Skeletal muscle satellite cell (primary cell): ENCODE data around the gene ARPP19. TPM values are rescaled to one million over a fixed set of nuclear protein-coding genes. Genes with fewer than 3 reads are reported as not detected.
"Not testable (repeated sequence)": the region's sequence is repeated elsewhere in the genome, so short reads cannot be mapped to it uniquely, and the experiment has no call there.

Experiments
- H3K27me3 ChIP-seq: 2 replicates; pipeline ENCODE4 v1.7.0; 2013; ENCODE audit warnings: low read length; ENCODE audit not compliant: control insufficient read depth, insufficient read depth
- H3K36me3 ChIP-seq: 2 replicates; pipeline ENCODE4 v1.7.0; 2013; ENCODE audit warnings: mild to moderate bottlenecking, control low read depth, low read length; ENCODE audit not compliant: insufficient read depth
- H3K4me1 ChIP-seq: 2 replicates; pipeline ENCODE4 v1.7.0; 2013; ENCODE audit warnings: low read length; ENCODE audit not compliant: control insufficient read depth, insufficient read depth
- H3K4me2 ChIP-seq: 2 replicates; pipeline ENCODE4 v1.7.0; 2013; ENCODE audit warnings: mild to moderate bottlenecking, low read length
- H3K4me3 ChIP-seq: 2 replicates; pipeline ENCODE4 v1.7.0; 2013; ENCODE audit warnings: low read length
- H3K9ac ChIP-seq: 2 replicates; pipeline ENCODE4 v1.7.0; 2013; ENCODE audit warnings: mild to moderate bottlenecking, low read depth, low read length, moderate library complexity
- H3K9me3 ChIP-seq: replicated peaks from 2 replicates; pipeline ENCODE4 v1.7.0; 2013; ENCODE audit warnings: mild to moderate bottlenecking, control low read depth, low read length
- total RNA-seq: library from RNA; depleted of rRNA; stranded (reverse); fragments of >200 nt; gene quantifications from 2 replicates; pipeline ENCODE4 v1.2.3, GENCODE V29; 2012; rRNA removed

The ARPP19 gene
- total RNA-seq = 104 and 110 TPM in 2 replicates

DNA sequence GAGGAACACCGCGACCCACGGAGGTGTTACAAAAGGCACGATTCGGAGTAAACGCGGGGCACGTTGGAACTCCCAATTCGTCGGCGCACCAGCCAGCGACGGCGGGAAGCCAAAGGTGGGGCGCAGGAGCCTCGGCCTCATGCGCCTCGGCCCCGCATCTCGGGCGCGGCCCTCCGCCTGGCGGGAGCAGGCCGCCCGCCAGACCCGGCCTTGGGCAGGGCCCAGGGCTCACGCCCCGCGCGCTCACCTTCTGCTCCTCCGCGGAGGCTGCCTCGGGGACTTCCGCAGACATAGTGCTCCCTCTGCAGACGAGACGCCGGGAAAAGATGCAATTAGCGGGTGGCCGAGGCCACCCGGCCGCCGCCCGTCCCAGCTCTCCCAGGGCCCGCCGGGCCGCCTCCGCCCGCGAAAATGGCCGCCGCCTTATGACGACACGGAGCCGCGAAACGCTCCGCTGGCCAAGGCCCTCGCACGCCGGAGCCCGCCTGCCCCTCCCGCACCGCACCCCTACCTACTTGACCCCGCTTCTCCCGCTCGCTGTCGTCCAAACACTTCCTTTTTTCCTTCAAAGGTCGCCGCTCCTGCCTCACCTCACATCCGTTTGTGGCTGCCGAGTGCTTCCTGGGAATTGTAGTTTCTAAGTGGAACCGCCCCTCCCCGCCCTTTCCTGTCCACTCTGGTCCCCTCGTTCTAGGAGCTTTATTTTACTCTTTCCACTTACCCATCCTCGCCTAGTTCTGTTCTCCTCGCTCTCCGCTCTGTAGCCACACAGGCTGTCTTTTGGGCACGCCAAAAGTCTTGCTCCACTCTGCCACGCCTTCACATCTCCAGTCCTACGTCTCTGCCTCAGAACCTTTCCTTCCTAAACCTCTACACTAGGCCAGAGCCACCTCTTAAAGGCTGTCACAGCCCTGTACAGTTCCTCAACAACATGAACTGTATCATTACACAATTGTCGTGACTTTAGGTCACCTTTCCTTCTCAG is at the start of gene ARPP19:
Gene ARPP19 (minus strand): TSS at position 430 of the 985 bp plus-strand sequence. CDS start 138 bp downstream, at position 292.
- no peaks in the 10 kb centered on the region for H3K9me3 ChIP-seq
- H3K4me1 ChIP-seq = peaks cover 20% of the 10 kb centered on the region
- H3K4me3 ChIP-seq = peak within 1 kb of the TSS; percentile 90
- no peaks in the 10 kb centered on the region for H3K36me3 ChIP-seq
- H3K9ac ChIP-seq = peak within 1 kb of the TSS; percentile 97
- H3K4me2 ChIP-seq = peak within 1 kb of the TSS; percentile 87
- no peaks in the 10 kb centered on the region for H3K27me3 ChIP-seq

- Histone ChIP-seq H3K4me3 (no peak overlapping the region), H3K9me3 (no peaks in the 10 kb centered on the region), H3K4me2 (no peak overlapping the region), H3K4me1 (no peaks in the 10 kb centered on the region), H3K27me3 (no peaks in the 10 kb centered on the region), H3K36me3 (peaks cover 16% of the 10 kb centered on the region), H3K9ac (no peak overlapping the region)
Measured at GRCh38 chr15:52617026-52617425, 48.2 kb upstream of the ARPP19 start.

DNA sequence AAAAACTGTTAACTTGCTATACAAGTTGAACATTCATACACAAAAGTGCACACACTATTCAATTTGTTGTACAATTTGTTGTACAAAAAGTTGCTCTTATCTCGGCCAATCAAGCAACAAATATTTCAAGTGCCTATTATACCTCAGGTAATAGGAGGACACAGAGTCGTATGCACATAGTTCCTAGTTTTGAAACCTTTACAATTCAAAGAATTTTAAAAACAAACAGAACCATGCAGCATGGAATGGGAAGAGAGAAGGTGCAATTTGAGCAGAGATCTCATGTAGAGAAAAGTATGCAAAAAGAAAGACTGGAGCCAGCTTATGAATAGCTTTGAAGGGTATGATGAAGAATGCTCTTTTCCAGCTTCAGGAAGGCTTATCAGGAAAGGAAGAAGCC is 46.5 kb upstream of the ARPP19 start:
- H3K4me1 ChIP-seq = no peaks in the 10 kb centered on the region
- no peak overlapping the region for H3K4me3 ChIP-seq
- no peaks in the 10 kb centered on the region for H3K9me3 ChIP-seq
- no peak overlapping the region for H3K4me2 ChIP-seq
- no peak overlapping the region for H3K9ac ChIP-seq
- H3K27me3 ChIP-seq = no peaks in the 10 kb centered on the region
- H3K36me3 ChIP-seq = peaks cover 18% of the 10 kb centered on the region

DNA sequence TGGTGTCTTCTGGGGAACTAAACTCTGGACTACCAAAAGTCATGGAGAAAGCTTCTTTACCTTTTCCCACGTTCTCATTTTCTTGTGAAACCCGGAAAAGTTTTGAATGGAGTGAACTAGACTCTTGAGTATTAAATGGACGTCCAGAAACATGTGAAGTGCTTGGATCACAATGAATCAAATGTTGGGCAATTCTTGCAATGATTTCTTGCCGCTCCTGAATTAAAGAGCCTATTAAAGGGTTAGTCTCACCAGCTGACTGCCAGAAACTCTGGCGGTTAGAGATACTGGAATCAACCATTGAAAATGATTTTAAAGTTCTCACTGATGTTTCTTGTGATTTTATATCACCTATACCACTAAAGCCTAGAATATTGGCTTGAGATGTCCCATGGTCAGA is 40.8 kb upstream of the ARPP19 start:
- Histone ChIP-seq H3K9ac (no peak overlapping the region), H3K4me2 (no peak overlapping the region), H3K36me3 (peaks cover 42% of the 10 kb centered on the region), H3K9me3 (no peaks in the 10 kb centered on the region), H3K4me1 (no peaks in the 10 kb centered on the region), H3K27me3 (no peaks in the 10 kb centered on the region), H3K4me3 (no peak overlapping the region)

GRCh38 chr15:52584414-52584813 is 15.6 kb upstream of the ARPP19 start:
- no peaks in the 10 kb centered on the region for H3K9me3 ChIP-seq
- no peak overlapping the region for H3K9ac ChIP-seq
- no peaks in the 10 kb centered on the region for H3K27me3 ChIP-seq
- no peak overlapping the region for H3K4me3 ChIP-seq
- no peaks in the 10 kb centered on the region for H3K4me1 ChIP-seq
- H3K36me3 ChIP-seq = peaks cover 12% of the 10 kb centered on the region
- H3K4me2 ChIP-seq = no peak overlapping the region

DNA sequence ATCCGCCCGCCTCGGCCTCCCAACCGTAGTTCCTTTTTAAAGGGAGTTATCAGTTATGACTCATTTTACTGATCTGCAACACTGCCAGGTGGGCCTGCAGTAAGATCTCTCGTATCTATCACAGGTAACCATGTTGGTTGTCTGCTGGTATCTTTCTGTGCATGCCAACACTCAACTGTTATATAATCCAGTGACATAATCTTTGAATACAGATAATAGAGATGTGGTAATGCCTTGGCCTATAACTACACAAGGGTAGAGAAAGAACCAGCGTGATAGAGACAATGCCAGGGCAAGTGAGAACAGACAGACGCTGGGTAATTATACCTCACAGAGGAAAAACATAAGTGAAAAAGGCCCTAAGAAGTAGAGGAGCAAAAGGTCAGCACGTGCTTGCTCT is 11.0 kb upstream of the ARPP19 start:
- Histone ChIP-seq H3K4me1 (no peaks in the 10 kb centered on the region), H3K27me3 (no peaks in the 10 kb centered on the region), H3K36me3 (peaks cover 12% of the 10 kb centered on the region), H3K9ac (no peak overlapping the region), H3K4me3 (no peak overlapping the region), H3K9me3 (no peaks in the 10 kb centered on the region), H3K4me2 (no peak overlapping the region)

GRCh38 chr15:52576692-52577091 is 7.9 kb upstream of the ARPP19 start:
- H3K27me3 ChIP-seq = no peaks in the 10 kb centered on the region
- no peak overlapping the region for H3K9ac ChIP-seq
- no peak overlapping the region for H3K4me2 ChIP-seq
- no peak overlapping the region for H3K4me3 ChIP-seq
- H3K4me1 ChIP-seq = no peaks in the 10 kb centered on the region
- H3K9me3 ChIP-seq = no peaks in the 10 kb centered on the region
- H3K36me3 ChIP-seq = peaks cover 3% of the 10 kb centered on the region

DNA sequence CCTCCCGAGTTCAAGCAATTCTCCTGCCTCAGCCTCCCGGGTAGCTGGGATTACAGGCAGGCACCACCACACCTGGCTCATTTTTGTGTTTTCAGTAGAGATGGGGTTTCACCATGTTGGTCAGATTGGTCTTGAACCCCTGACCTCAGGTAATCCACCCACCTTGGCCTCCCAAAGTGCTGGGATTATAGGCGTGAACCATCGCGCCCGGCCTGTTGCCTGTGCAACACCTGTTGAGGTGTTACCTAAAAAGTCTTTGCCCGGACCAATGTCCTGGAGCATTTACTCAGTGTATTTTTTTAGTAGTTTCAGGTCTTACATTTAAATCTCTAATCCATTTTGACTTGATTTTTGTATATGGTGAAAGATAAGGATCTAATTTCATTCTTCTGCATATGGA is 6.7 kb upstream of the ARPP19 start:
- not testable (repeated sequence) for H3K4me3 ChIP-seq, H3K9ac ChIP-seq, H3K36me3 ChIP-seq, H3K4me1 ChIP-seq, H3K9me3 ChIP-seq, H3K27me3 ChIP-seq, H3K4me2 ChIP-seq

GRCh38 chr15:52575072-52575471 is 6.2 kb upstream of the ARPP19 start:
- Histone ChIP-seq H3K4me1 (no peaks in the 10 kb centered on the region), H3K36me3 (no peaks in the 10 kb centered on the region), H3K27me3 (no peaks in the 10 kb centered on the region), H3K4me2 (no peak overlapping the region), H3K4me3 (no peak overlapping the region), H3K9ac (no peak overlapping the region), H3K9me3 (no peaks in the 10 kb centered on the region)

DNA sequence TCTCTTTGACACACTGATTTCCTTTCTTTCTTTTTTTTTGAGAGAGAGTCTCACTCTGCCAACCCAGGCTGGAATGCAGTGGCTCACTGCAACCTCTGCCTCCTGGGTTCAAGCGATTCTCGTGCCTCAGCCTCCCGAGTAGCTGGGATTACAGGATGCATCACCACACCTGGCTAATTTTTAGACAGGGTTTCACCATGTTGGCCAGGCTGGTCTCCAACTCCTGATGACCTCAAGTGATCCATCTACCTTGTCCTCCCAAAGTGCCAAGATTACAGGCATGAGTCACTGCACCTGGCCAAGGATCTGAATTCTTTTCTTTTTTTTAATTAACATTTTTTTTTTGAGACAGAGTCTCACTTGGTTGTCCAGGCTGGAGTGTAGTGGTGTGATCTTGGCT is 5.8 kb upstream of the ARPP19 start:
- not testable (repeated sequence) for H3K9ac ChIP-seq, H3K27me3 ChIP-seq, H3K4me3 ChIP-seq, H3K9me3 ChIP-seq, H3K4me2 ChIP-seq, H3K36me3 ChIP-seq, H3K4me1 ChIP-seq

GRCh38 chr15:52567871-52568600 is 794 bp downstream of the ARPP19 start:
- peaks cover 20% of the 10 kb centered on the region for H3K4me1 ChIP-seq
- no peaks in the 10 kb centered on the region for H3K9me3 ChIP-seq
- peak overlapping the region; percentile 87 for H3K4me2 ChIP-seq
- no peaks in the 10 kb centered on the region for H3K36me3 ChIP-seq
- no peaks in the 10 kb centered on the region for H3K27me3 ChIP-seq
- peak overlapping the region; percentile 90 for H3K4me3 ChIP-seq
- peak overlapping the region; percentile 97 for H3K9ac ChIP-seq
